ENCODE data around the gene AHDC1.

DNA sequence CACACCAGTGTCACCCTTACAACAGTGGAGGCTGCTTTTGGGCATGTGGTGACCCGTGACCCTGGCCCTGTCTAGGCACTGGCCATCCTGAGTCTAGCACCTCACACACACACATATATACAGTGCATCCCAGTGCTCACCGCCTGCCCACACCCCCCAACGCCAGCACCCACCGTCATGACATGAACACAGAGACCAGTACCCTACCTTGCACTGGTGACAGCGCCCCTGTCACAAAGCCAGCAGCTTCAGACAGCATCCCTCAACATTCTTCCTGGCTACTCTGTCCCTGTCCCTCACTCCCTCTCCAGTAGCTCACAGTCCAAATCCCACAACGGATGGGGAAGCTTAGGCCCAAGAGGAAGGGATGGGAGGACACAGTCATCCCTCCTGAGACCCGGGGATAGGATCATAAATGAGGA, 27.1 kb downstream of the AHDC1 start:
- TF ChIP-seq ZNF8 (CRISPR knock-in tag; IDR thresholded peaks at IDR 0.05) (no peak), ARNTL (CRISPR knock-in tag; IDR thresholded peaks at IDR 0.05; ENCODE audit: borderline replicate concordance, low read depth) (no peak), OSR1 (CRISPR knock-in tag; IDR thresholded peaks at IDR 0.05) (no peak), SNAI2 (CRISPR knock-in tag; IDR thresholded peaks at IDR 0.05) (no peak), PATZ1 (CRISPR knock-in tag; IDR thresholded peaks at IDR 0.05; ENCODE audit: borderline replicate concordance) (no peak), TOX (CRISPR knock-in tag; IDR thresholded peaks at IDR 0.05; ENCODE audit: borderline replicate concordance) (no peak), CREB5 (CRISPR knock-in tag; IDR thresholded peaks at IDR 0.05; ENCODE audit: low read depth) (no peak), ZNF70 (CRISPR knock-in tag; IDR thresholded peaks at IDR 0.05) (no peak), ZFP3 (CRISPR knock-in tag; IDR thresholded peaks at IDR 0.05) (no peak), ZNF565 (CRISPR knock-in tag; conservative IDR thresholded peaks at IDR 0.05; ENCODE audit: low read depth) (no peak)

Measured in SK-N-SH treated with all-trans-retinoic acid at 6 μM for 48 hours (cell line).